ENCODE measurements around the gene TBC1D21. TPM values are rescaled to one million over a fixed set of nuclear protein-coding genes. Genes with fewer than 3 reads are reported as not detected.

The TBC1D21 gene
- polyA plus RNA-seq, 1 donor (not counting 4 experiments of a cell fraction or from before 2014, with no cell fraction given) = not detected

DNA sequence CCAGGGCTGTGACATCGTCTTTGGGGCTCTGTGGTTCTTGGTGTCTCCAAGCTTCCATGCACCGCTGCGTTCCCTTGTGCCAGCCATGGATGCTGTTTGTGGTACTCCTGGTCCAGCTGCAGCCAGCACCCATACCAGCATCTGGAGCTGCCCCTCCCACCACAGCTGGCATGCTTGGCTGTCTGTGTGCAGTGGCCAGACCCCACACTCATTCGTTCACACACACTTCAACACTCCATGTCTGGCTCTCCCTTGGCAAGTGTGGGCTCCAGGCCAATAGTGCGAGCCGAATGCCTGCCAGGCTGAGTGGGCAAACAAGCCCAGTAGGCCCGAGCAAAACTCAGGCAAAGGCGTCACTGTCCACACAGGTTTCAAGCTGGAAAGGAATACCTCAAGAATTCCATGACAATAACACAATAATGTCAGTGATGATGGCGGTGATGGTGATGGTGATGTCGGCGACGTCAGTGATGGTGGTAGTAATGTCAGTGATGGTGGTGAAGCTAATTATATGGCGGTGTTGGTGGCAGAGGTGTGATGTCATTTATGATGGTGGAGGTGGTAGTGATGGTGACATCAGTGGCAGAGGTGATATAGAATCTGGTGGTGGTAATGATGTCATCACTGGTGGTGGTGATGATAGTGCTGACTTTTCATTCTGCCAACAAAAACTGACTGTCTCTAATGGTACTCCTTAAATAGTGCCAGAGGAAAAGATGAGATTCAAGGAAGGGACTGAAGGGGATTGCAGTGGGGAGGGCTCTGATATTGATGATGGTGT lies 19.3 kb downstream of the TBC1D21 start:
- H3K79me2 ChIP-seq (ENCODE audit: control insufficient read depth, insufficient read depth, low read length) = no peaks in the 10 kb centered on the region
- H2AFZ ChIP-seq (ENCODE audit: control insufficient read depth, low read length) = no peak overlapping the region
- no peak overlapping the region for H3K4me2 ChIP-seq (ENCODE audit: control insufficient read depth, extremely low read depth, insufficient read depth, low read depth, low read length)
- no peaks in the 10 kb centered on the region for H3K9me1 ChIP-seq (ENCODE audit: control insufficient read depth, extremely low read depth, insufficient read depth, low read length)
- no peak for FAIRE-seq
- no peak for DNase-seq (ENCODE audit: low read depth, low spot score)
- no peak overlapping the region for H3K27ac ChIP-seq (ENCODE audit: control insufficient read depth, insufficient read depth, low read length)
- peaks cover 14% of the 10 kb centered on the region for H3K27me3 ChIP-seq (ENCODE audit: control insufficient read depth, extremely low read depth, insufficient read depth, low read length)
- H3K4me3 ChIP-seq (ENCODE audit: control insufficient read depth in 2 of 3, extremely low read depth in 1 of 3, insufficient read depth in 2 of 3, low read depth in 1 of 3, low read length in 3 of 3) = no peak overlapping the region
- H3K9me3 ChIP-seq (ENCODE audit: control insufficient read depth, low read depth, low read length) = no peaks in the 10 kb centered on the region
- no peak for TF ChIP-seq EZH2 (IDR thresholded peaks at IDR 0.05; ENCODE audit: low read length)
- H3K4me1 ChIP-seq (ENCODE audit: control insufficient read depth, extremely low read depth, insufficient read depth, low read length) = no peaks in the 10 kb centered on the region
- dilution Hi-C loops (cut with MboI; ENCODE audit: extremely low pct_ligation_motif_present, low sequenced_read_pairs) = no loop called here
- no peaks in the 10 kb centered on the region for H3K36me3 ChIP-seq (ENCODE audit: control insufficient read depth in 2 of 2, extremely low read depth in 1 of 2, insufficient read depth in 2 of 2, low read length in 2 of 2)
- H4K20me1 ChIP-seq (ENCODE audit: control insufficient read depth, extremely low read depth, insufficient read depth, low read length) = peaks cover 2% of the 10 kb centered on the region
- no peak overlapping the region for H3K9ac ChIP-seq (ENCODE audit: control insufficient read depth, extremely low read depth, insufficient read depth, low read length)

DNA sequence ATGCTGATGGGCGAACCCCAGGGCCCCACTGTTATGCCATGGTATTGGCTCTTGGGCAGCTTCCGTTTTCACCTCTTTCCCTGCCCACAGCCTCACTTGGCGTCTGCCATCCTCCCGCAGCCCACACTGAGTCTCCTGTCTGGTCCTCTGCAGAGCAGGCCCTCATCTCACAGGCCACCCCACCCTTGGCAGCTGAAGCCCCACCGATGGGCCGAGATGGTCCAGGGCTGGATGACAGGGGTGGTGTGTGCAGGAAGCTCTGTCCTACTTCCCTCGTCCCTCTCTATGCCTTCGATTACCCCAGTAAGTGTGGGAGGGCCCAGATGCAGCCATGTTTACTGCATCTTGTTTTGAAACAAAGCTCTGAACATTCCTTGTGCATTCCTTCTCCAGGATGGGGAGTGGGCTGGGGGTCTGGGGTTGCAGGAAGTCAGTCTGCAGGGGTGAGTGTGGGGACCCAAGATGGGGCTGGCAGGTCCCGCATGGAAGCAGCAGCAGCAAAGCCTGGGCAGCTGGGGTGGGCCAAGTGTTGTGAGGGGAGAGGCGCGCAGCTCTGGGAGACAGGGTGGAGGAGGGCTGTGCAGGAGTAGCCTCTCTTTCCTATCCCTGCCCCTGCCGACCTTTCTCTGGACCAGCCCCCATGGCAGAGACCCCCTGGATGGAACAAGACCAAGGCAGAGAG lies 20.9 kb downstream of the TBC1D21 start:
- Histone ChIP-seq H2AFZ (ENCODE audit: control insufficient read depth, low read length) (no peak overlapping the region), H3K4me2 (ENCODE audit: control insufficient read depth, extremely low read depth, insufficient read depth, low read depth, low read length) (no peak overlapping the region), H3K9me1 (ENCODE audit: control insufficient read depth, extremely low read depth, insufficient read depth, low read length) (no peaks in the 10 kb centered on the region), H3K79me2 (ENCODE audit: control insufficient read depth, insufficient read depth, low read length) (no peaks in the 10 kb centered on the region), H4K20me1 (ENCODE audit: control insufficient read depth, extremely low read depth, insufficient read depth, low read length) (no peaks in the 10 kb centered on the region), H3K9ac (ENCODE audit: control insufficient read depth, extremely low read depth, insufficient read depth, low read length) (no peak overlapping the region), H3K27me3 (ENCODE audit: control insufficient read depth, extremely low read depth, insufficient read depth, low read length) (peaks cover 9% of the 10 kb centered on the region), H3K4me3 (ENCODE audit: control insufficient read depth in 2 of 3, extremely low read depth in 1 of 3, insufficient read depth in 2 of 3, low read depth in 1 of 3, low read length in 3 of 3) (no peak overlapping the region), H3K4me1 (ENCODE audit: control insufficient read depth, extremely low read depth, insufficient read depth, low read length) (no peaks in the 10 kb centered on the region), H3K36me3 (ENCODE audit: control insufficient read depth in 2 of 2, extremely low read depth in 1 of 2, insufficient read depth in 2 of 2, low read length in 2 of 2) (no peaks in the 10 kb centered on the region), H3K9me3 (ENCODE audit: control insufficient read depth, low read depth, low read length) (no peaks in the 10 kb centered on the region), H3K27ac (ENCODE audit: control insufficient read depth, insufficient read depth, low read length) (no peak overlapping the region)
- TF ChIP-seq, protein P1, sequence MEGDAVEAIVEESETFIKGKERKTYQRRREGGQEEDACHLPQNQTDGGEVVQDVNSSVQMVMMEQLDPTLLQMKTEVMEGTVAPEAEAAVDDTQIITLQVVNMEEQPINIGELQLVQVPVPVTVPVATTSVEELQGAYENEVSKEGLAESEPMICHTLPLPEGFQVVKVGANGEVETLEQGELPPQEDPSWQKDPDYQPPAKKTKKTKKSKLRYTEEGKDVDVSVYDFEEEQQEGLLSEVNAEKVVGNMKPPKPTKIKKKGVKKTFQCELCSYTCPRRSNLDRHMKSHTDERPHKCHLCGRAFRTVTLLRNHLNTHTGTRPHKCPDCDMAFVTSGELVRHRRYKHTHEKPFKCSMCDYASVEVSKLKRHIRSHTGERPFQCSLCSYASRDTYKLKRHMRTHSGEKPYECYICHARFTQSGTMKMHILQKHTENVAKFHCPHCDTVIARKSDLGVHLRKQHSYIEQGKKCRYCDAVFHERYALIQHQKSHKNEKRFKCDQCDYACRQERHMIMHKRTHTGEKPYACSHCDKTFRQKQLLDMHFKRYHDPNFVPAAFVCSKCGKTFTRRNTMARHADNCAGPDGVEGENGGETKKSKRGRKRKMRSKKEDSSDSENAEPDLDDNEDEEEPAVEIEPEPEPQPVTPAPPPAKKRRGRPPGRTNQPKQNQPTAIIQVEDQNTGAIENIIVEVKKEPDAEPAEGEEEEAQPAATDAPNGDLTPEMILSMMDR (optimal IDR thresholded peaks at IDR 0.05 in 1 of 3, IDR thresholded peaks at IDR 0.05 in 1 of 3, conservative IDR thresholded peaks at IDR 0.05 in 1 of 3; ENCODE audit: extremely low read depth in 1 of 3, insufficient read depth in 2 of 3, low read length in 3 of 3) = no peak
- no peak for TF ChIP-seq EZH2 (IDR thresholded peaks at IDR 0.05; ENCODE audit: low read length)
- dilution Hi-C loops (cut with MboI; ENCODE audit: extremely low pct_ligation_motif_present, low sequenced_read_pairs) = no loop called here
- DNase-seq (ENCODE audit: low read depth, low spot score) = no peak
- no peak for FAIRE-seq
